Stimulated activated CD8-positive, alpha-beta memory T cell treated with anti-CD3 and anti-CD28 coated beads, Interleukin-4, amount 100 ng/mL, for 4 hours (primary cell): ENCODE data around the gene MTHFD1L.
"Not testable (repeated sequence)": the region's sequence is repeated elsewhere in the genome, so short reads cannot be mapped to it uniquely, and the experiment has no call there.

Experiments
- DNase-seq, 2 donors: peaks; one replicate each; pipeline ENCODE4 v3.0.0-alpha.2; 2020; ENCODE audit warnings: low read depth in 2 of 2, low spot score in 1 of 2

MTHFD1L gene

GRCh38 chr6:151113641-151114040, 248.1 kb downstream of the MTHFD1L start:
- DNase-seq, result no peak

GRCh38 chr6:151118461-151119123, 253.1 kb downstream of the MTHFD1L start:
- DNase-seq, result no peak

GRCh38 chr6:151119823-151120524, 254.5 kb downstream of the MTHFD1L start:
- no peak for DNase-seq

- no peak for DNase-seq
Observed at GRCh38 chr6:151121900-151122299, 256.4 kb downstream of the MTHFD1L start.

- not testable (repeated sequence) for DNase-seq
Observed at GRCh38 chr6:151123641-151124040, 258.1 kb downstream of the MTHFD1L start.

GRCh38 chr6:151125242-151125641, 259.7 kb downstream of the MTHFD1L start:
- DNase-seq, result not testable (repeated sequence)

GRCh38 chr6:151125651-151126416, 260.3 kb downstream of the MTHFD1L start:
- not testable (repeated sequence) for DNase-seq

- not testable (repeated sequence) for DNase-seq
Observed at GRCh38 chr6:151126417-151126724, 260.9 kb downstream of the MTHFD1L start.

GRCh38 chr6:151127133-151127798, 261.8 kb downstream of the MTHFD1L start:
- not testable (repeated sequence) for DNase-seq

- DNase-seq, result no peak
Observed at GRCh38 chr6:151128763-151129370, 263.4 kb downstream of the MTHFD1L start.

- DNase-seq, result no peak
Observed at GRCh38 chr6:151130329-151130728, 264.8 kb downstream of the MTHFD1L start.

- DNase-seq, result no peak
Observed at GRCh38 chr6:151131324-151132007, 266.0 kb downstream of the MTHFD1L start.

- DNase-seq, result no peak
Observed at GRCh38 chr6:151136141-151136755, 270.7 kb downstream of the MTHFD1L start.

GRCh38 chr6:151137542-151137941, 272.0 kb downstream of the MTHFD1L start:
- no peak for DNase-seq

- DNase-seq, result no peak
Observed at GRCh38 chr6:151139524-151139923, 274.0 kb downstream of the MTHFD1L start.

GRCh38 chr6:151140767-151141166, 275.3 kb downstream of the MTHFD1L start:
- no peak for DNase-seq

- DNase-seq, result no peak
Observed at GRCh38 chr6:151141685-151142084, 276.2 kb downstream of the MTHFD1L start.

GRCh38 chr6:151142676-151143075, 277.2 kb downstream of the MTHFD1L start:
- no peak for DNase-seq

- DNase-seq, result no peak
Observed at GRCh38 chr6:151143337-151143736, 277.8 kb downstream of the MTHFD1L start.

- DNase-seq, result no peak
Observed at GRCh38 chr6:151143806-151144205, 278.3 kb downstream of the MTHFD1L start.
